Stimulated activated CD8-positive, alpha-beta memory T cell treated with anti-CD3 and anti-CD28 coated beads, Interleukin-12 subunit alpha, Interleukin-12 subunit beta, amount 100 ng/mL, for 24 hours (primary cell): Measurements from ENCODE around the gene TRAPPC2B.
A peak's percentile ranks its signal among the peaks of the same experiment; 100 is the strongest.

Experiments
- DNase-seq: peaks from one replicate; pipeline ENCODE4 v3.0.0-alpha.2; 2020; ENCODE audit errors: extremely low read depth

TRAPPC2B gene

GRCh38 chr19:57362997-57363687 lies at the start of gene TRAPPC2B, which contains the start of gene ZNF547:
TRAPPC2B (plus strand) TSS chr19:57363551; CDS start chr19:57364834, 1,283 bp downstream.
ZNF547 (plus strand) TSS chr19:57363551; CDS start chr19:57368556, 5,005 bp downstream.
- peak; percentile 92 for DNase-seq

DNA sequence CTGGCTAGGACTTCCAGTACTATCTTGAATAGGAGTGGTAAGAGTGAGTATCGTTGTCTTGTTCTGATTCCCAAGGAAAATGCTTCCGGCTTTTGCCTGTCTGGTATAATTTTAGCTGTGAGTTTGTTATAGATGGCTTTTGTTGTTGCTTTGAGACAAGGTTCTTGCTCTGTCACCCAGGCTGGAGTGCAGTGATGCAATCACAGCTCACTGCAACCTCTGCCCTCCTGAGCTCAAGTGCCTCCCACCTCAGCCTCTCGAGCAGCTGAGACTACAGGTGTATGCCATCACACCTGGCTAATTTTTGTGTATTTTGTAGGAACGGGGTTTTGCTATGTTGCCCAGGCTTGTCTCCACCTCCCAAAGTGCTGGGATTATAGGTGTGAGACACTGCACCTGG lies 49.2 kb upstream of the TRAPPC2B start:
- DNase-seq: no peak

GRCh38 chr19:57317503-57317902 lies 45.8 kb upstream of the TRAPPC2B start:
- DNase-seq: no peak

- no peak for DNase-seq
Observed at GRCh38 chr19:57319869-57320179, 43.5 kb upstream of the TRAPPC2B start.

GRCh38 chr19:57320180-57321084 lies 42.9 kb upstream of the TRAPPC2B start, which contains the start of gene ZNF543:
ZNF543 (plus strand) TSS chr19:57320472; CDS start chr19:57320854, 382 bp downstream.
- peak; percentile 80 for DNase-seq

DNA sequence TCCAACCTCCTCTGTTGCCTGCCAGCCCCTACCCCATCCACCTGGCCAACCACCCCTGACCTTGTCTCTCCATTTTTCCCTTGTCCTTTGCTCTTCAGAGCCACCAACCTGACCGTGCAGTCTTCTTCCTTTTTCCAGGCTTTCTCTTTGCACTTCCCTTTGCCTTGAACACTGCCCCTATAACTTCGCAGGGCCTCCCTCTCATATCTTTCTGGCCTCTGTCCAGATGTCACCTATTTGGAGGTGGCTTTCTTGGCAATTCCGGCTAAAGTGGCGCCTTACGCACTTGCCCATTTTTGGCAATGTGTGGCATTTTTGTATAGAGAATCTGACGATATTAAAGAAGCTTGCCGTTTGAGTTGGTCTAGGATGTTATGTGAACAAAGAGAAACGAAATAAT lies 42.2 kb upstream of the TRAPPC2B start:
- DNase-seq: no peak

DNA sequence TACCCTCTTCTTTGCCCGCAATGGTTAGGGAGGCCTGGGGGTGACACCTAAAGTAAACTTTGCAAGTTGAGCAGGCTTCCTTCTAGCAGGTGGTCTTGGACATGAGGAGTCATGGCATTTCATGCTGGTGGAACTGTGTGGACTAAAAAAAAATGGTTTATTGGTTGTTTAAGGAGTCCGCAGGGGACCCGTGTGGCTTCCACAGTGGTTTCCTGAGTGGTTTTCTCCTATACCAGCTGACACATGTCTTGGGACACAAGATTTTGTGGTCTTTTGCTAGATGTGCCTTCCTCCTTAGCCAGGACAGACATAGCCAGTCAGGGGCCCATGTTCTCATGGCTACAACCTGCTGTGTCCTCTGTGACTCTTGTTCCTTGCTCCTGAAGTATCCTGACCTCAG lies 41.6 kb upstream of the TRAPPC2B start:
- DNase-seq: no peak

DNA sequence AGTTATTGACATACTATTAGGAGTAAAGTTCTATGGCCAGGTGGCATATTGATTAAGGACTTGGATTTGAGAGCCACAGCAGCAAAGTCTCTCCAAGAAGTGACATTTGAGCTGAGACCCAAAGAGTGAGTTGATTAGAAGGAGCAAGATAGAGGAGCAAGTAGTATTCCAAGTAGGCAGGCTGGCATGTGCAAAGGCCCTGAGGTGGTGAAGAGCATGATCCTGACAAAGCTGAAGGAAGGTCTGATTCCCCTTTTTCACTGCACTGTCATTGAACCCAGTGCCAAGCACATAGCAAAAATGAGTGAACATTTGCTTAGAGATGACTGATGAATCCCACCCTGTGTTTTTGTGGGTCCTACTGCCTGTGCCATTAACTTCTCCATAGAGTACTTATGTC lies 38.4 kb upstream of the TRAPPC2B start:
- no peak for DNase-seq

GRCh38 chr19:57327993-57328392 lies 35.4 kb upstream of the TRAPPC2B start:
- DNase-seq: no peak

- no peak for DNase-seq
Observed at GRCh38 chr19:57334191-57334590, 29.2 kb upstream of the TRAPPC2B start.

- no peak for DNase-seq
Observed at GRCh38 chr19:57338877-57339276, 24.5 kb upstream of the TRAPPC2B start.

GRCh38 chr19:57342582-57342981 lies 20.8 kb upstream of the TRAPPC2B start:
- DNase-seq: no peak

DNA sequence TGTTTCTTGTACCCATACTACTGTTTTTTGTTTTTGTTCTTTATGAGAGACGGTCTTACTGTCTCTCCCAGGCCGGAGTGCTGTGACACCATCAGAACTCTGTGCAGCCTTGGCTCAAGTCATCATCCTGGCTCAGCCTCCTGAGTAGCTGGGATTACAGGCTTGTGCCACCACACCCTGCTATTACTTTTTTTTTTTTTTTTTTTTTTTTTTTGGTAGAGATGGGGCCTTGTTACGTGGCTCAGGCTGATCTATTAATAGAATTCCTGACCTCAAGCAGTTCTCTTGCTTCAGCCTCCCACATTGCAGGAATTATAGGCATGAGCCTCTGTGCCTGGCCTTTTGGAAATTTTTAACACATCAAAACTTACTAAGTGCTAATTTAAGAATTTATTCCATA lies 15.2 kb upstream of the TRAPPC2B start:
- no peak for DNase-seq

DNA sequence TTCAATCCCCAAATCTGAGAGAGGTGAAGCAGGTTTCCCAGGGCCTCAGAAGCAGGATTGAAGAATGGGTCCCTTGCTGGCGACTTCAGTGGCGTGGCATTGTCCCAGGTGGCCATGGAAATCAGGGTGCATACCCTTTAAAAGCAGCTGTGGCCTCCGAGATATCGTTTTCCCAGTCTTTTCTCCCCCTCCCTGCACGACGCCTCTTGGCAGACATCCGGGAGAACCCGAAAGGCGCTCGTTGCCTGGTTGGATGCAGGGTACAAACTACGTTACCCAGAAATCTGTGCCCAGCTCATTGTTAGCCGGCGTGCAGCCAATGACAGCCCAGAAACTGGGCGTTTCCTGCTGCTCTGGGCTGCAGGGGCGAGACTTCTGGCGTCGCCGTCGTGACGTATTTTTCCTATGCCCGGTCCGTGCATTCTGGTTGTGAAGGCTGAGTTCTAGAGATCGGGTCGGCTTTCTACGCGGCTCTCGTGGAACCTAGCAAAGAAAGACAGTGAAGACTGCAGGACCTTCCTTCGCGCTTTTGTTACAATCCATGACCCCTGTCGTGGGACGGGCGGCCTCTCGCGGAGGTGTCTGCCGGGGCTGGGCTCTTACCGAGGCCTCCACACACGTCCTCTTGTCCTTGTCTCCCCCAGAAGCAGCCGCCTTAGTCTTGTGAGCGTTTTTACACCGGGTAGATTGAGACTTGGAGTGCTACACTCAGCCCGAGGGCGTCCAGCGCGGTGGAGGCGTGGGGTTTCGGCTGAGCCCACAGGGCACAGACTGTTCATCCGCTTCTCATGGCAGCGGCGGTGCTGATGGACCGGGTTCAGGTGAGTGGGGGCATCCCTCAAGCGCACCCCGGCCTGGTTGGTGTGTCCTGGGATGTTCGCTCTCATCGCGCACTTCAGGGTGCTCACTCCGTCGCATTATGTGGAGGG lies 12.2 kb upstream of the TRAPPC2B start, which contains the start of gene ZNF304:
ZNF304 (plus strand) TSS at position 395 of the 929 bp plus-strand sequence; CDS start at position 789, 394 bp downstream.
- DNase-seq: peak; percentile 60

- no peak for DNase-seq
Observed at GRCh38 chr19:57351867-57352266, 11.5 kb upstream of the TRAPPC2B start.

DNA sequence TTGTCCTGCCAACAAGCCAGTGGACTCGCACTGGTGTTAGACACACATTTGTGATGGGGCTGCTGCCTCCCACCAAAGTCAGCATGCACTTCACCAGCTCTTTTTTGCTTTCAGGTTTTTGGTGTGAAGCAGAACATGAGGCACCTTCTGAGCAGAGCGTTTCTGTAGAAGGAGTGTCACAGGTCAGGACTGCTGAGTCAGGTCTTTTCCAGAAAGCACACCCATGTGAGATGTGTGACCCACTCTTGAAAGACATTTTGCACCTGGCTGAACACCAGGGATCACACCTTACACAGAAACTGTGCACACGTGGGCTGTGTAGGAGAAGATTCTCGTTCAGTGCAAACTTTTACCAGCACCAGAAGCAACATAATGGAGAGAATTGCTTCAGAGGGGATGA lies 7.4 kb upstream of the TRAPPC2B start:
- no peak for DNase-seq

- no peak for DNase-seq
Observed at GRCh38 chr19:57357406-57357805, 5.9 kb upstream of the TRAPPC2B start.

GRCh38 chr19:57359300-57359699 lies 4.1 kb upstream of the TRAPPC2B start:
- DNase-seq: no peak

GRCh38 chr19:57362419-57362818 lies 932 bp upstream of the TRAPPC2B start:
- no peak for DNase-seq

- DNase-seq: no peak
Observed at GRCh38 chr19:57363688-57364181, 384 bp downstream of the TRAPPC2B start.

DNA sequence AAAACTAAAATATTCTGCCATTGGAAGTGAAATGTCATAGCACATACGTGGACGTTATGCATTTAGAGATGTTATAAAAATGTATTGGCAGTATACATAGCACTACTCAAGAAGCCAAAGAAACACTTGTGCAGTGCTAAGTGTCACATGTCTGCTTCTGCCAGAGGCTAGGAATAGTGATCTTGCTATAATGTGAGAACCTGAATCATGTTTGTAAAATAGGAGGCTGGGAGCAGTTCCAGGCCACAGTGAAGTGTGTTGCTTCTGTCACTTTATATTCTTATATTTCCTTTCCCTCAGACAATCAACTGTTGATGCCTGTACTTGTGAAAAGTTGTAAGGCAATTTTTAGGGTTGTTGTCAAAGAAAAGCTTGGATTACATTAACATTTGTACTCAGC lies 3.4 kb downstream of the TRAPPC2B start:
- DNase-seq: no peak

- DNase-seq: no peak
Observed at GRCh38 chr19:57374179-57374578, 10.8 kb downstream of the TRAPPC2B start.
